Activated T-helper 1 cell treated with Interleukin-2 at 50 U/mL for 16 hours (primary cell): ENCODE measurements around the gene ANO8.
A peak's percentile ranks its signal among the peaks of the same experiment; 100 is the strongest.

Source experiments
- DNase-seq: peaks from one replicate; pipeline ENCODE4 v3.0.0-alpha.2; 2020; ENCODE audit warnings: low read depth

Gene ANO8

DNA sequence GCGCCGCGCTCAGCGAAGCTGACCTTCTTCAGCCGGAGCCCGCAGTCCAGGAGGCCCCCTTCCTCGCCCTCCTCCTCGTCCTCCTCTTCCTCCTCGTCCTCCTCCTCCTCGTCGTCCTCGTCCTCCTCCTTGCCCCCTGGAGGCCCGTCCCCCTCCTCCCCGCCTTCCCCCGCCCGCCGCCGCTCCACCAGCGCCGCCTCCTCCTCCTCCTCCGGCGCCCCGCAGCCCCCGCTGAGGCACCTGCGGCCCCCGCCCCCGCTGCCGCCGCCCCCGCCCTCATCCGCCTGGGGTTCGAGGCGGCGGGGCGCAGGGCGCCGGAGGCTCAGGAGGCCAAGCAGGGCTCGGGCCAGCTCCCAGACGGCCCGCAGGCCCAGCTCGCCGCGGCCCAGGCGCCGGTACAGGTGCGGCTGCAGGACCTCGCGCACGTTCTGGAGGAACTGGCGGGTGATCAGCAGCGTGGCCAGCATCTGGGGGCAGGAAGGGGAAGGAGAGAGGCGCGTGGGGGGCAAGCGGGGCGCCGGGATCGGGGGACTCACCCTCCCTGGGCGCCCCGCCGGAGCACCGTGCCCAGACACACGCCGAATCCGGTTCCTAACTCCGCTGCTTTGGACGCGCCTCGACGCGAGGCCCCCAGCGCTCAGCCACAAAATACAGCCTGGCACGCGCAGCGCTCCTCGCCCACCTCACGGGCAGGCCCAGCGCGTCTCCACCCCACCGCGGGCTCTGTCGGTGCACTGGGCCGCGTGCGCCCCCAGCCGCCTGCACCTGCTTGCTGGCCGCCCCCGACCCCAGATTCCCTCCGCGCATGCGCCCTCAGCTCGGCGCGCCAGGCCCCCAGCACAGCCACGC lies 5.9 kb downstream of the ANO8 start:
- peak; percentile 27 for DNase-seq

DNA sequence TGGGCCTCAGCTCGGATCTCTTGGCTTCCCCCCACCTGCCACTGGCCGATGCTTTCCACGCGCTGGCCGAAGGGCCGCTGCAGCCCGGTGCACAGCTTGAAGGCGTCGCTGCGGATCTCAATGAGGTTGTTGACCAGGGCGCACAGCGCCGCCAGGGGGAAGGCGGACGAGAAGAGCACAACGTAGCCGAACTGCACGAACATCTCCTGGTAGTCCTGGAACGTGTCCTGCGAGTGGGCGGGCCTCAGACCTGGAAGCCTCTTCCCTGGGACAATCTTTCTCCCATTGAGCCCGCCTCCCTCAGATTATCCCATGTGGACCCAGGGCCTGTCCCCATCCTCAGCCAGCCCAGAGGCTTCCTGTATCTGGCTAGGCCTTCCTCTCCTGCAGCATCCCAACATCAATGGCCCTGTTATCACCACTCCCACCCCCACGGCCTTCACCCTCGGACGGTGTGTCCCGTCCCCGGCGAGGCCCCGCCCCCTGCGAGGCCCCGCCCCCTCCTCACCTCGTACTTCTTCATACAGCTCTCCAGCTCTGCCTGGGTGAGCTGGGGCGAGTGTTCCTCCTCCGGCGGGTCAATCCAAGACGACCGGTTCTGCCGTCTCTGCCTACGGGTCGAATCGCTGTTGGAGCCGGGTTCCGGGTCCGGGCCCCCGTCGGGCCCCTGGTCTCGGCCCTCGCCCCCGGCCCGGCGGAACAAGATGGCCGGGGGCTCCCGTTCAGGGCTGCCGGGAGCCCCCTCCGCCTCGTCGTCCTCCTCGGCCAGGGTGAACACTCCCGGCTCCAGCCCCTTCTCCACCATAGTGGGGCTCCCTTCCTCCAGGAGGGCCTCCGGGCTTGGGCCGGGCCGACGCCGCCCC lies 6.8 kb downstream of the ANO8 start:
- peak; percentile 31 for DNase-seq

GRCh38 chr19:17327068-17327653 lies 7.5 kb downstream of the ANO8 start:
- no peak for DNase-seq

DNA sequence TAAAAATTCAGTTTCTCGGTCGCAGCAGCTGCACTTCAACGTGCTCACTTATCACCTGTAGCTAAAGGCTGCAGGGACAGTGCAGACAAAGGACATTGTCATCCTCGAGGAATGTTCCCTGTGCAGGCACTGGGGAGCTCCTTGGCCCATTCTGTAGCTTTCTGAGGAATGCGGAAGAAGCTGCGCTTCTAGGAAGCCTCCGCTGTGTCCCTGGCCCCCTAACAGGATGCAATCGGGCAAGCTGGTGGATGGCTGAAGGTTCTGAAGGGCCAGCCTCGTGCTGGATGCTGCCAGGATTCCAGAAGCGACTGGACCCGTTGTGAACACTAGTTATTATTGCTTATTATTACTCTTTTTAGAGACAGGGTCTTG lies 8.1 kb downstream of the ANO8 start:
- DNase-seq, result no peak

DNA sequence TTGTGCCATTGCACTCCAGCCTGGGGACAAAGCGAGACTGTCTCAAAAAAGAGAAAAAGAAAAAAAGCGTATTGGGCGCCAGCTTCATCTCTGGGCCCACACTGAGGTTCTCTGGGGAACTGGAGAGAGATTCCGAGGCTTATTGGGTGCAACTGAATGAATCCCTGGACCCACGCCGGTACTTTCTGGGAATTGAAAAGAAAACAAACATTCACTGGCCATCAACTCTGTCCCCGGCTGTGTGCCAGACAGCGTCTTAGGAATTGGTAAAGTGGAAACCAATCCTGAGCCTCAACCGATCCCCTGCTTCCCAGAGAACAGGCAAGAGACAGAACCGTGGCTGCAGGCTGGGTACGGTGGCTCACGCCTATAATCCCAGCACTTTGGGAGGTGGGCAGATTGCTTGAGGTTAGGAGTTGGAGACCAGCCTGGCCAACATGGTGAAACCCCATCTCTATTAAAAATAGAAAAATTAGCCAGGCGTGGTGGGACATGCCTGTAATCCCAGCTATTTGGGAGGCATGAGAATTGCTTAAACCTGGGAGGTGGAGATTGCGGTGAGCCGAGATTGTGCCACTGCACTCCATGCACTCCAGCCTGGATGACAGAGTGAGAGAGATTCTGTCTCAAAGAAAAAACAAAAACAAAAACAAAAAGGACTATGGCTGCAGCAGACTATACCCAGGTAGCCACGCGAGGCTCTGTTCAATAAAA lies 8.6 kb downstream of the ANO8 start:
- no peak for DNase-seq

- no peak for DNase-seq
These were observed 9.5 kb downstream of the ANO8 start for GRCh38 chr19:17325133-17325532.

- no peak for DNase-seq
These were observed 10.1 kb downstream of the ANO8 start for GRCh38 chr19:17324357-17325114.

GRCh38 chr19:17323964-17324332 lies 10.7 kb downstream of the ANO8 start:
- DNase-seq, result no peak

DNA sequence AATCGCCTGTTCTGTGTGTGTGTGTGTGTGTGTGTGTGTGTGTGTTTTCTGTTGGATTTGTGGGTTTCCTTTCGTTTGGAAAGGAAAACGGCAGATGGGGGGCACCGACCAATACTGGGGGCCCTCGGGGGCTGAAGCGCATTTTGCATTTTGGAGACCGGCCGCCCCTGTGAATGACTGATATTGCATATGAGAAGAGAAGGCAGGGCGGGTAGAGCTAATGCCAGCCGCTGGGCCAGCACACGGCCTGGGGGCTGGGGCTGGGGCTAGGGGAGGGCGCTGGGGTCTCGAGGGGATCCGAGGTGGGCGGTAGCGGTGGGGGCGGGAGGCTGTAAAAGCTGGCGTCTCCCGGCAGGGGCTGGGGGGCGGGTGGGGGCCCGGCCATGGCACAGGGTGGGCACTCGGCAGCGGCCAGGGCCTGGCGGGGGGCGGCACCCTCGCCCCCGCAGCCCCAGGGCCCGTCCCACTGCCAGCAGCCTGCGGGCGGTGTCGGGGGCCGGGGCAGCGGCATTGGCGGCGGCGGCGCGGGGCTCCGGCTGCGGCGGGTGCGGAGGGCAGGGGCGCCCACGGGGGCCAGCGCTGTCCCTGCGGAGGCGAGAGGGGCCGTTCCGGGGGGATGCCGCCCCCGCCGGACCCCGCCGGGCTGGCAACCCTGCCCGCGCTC lies 11.2 kb downstream of the ANO8 start:
- DNase-seq, result no peak

- DNase-seq, result no peak
These were observed 11.8 kb downstream of the ANO8 start for GRCh38 chr19:17322854-17323253.

DNA sequence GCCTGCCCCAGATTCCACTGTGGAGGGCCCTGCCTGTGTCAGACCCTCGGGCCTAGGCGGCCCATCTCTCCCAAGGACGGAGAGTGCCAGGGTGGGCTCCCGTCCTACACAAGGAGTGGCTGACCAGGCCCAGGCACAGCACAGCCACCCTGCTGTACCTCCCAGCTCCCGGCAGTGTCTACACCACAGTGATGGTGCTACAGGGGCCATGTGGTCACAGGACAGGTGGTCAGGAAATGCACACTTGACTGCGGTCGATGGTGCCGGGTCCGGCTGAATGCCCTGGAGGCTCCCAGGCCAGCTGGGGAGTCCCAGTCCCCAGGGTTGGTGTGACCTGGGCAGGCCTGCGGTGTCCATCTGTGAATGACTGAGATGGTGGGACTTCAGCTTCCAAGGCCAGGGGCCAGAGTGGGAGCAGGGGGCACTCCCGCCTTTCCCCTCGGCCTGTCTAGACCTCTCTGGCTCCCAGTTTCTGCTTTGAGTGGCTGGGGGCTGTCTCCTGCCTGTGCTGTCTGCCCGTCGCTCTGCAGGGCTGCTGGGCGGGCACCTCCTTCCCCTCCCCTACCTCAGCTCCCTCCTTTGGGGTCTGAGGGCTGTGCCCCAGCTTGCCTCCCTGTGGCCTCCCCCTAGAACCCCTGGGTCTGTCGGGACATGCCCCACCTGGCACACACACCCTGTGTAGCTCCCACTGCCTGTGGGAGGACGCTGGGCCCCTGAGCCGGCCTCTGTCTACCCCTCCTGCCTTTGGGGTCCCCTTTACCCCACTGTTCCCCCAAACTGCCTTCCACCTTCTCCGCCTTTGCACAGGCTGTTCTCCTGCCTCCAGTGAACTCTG lies 12.8 kb downstream of the ANO8 start:
- DNase-seq, result no peak

GRCh38 chr19:17320435-17320834 lies 14.2 kb downstream of the ANO8 start:
- no peak for DNase-seq

GRCh38 chr19:17319473-17320238 lies 15.0 kb downstream of the ANO8 start:
- DNase-seq, result no peak

- no peak for DNase-seq
These were observed 15.7 kb downstream of the ANO8 start for GRCh38 chr19:17318966-17319365.

DNA sequence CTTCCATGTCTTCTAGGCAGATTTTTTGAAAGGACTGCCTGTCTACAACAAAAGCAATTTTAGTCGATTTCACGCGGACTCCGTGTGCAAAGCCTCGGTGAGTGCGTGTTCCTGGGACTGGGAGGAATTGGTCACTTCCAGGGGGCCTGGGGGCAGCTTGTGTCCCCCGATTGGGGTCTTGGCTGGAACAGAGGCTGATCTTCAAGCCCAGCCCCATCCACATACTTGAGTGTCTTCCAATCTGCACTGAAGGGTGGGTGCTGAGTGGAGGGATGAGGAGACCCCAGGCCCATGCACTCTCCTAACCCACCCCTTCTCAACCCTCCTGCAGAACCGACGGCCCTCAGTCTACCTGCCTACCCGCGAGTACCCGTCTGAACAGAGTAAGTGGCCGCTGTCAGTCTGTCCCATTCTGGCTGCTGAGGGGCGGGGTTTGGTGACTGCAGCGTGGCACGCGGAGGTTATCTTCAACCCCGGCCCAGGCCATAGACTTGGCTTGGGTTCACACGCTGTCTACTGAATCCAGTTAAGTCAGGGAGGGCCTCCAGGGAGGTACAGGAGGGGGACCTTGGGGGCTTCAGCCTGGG lies 20.6 kb downstream of the ANO8 start:
- DNase-seq, result no peak

DNA sequence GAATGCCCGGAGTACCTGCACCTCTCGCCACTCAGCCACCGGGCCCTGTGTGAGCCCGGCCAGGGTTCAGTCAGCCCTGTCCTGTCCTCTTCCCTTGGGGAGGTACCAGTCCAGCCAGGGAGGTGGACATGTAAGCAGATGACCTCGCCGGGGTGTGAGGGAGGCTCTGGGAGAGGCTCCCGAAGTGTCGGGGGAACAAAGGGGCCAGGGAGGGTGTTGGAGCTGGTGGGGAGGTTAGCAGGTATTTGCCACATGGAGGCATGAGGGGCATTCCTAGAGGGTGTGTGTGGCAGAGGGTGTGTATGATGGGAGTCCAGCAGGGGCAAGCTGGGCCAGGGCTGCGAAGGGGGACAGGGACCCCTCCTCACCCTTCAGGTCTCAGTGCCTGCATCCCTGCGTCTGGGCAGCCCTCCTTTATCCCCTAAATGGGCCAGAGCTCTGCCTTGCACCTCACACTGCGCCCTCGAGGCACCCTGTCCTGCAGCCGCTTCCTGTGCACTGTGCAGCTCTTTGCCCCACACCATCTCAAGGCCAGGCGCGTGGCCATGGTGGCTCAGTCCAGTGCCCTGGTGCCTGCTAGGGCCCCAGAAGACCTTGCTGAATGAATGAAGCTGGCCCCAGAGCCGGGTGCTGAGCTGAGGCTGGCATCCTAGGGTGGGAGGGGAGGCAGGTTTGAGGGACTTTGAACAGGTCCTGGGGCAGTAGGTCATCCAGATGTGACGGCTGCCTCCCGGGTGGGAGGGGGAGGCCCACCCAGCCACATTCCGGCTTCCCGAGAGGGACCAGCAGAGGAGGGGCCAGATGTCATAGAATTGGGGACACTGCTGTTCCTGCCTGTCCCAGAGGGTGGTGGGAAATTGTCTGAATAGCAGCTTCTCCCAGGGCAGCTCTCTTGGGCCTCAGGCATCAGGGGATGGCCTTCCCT lies 22.2 kb downstream of the ANO8 start:
- DNase-seq, result no peak

DNA sequence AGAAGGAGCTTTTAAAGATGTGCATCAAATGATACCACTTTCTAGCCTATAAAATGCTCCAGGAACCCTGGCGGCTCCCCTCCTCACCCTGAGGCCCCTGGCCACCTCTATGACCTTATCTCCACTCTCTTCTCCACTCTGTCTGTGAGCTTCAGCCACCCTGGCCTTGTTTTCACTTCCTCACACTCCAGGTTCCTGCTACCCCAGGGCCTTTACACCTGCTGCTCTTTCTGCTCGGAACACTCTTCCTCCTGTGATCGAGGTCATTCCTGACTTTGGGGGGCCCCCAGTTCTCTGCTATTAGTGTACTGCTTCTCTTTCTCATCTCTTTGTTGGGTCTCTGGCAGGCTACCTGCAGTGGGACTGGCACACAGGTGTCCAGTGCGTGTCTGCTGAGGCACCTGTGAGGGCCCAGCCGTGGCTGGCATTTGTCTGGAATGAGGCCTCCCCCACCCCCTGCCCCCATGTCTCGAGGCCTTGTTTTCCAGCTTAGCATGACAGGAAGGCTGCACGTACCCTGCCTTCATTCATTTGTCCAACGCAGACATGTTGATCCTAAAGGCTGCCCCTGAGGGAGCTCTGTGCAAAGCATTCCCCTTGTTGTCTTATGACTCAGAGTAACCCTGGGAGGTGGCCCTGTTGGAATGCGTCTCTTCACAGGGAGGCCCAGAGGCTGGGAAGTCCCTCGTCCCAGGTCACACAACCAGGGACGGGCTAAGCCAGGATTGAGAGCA lies 23.0 kb downstream of the ANO8 start:
- no peak for DNase-seq
